ENCODE results near the gene LPIN1. TPM values are rescaled to one million over a fixed set of nuclear protein-coding genes. Genes with fewer than 3 reads are reported as not detected.
"Not testable (repeated sequence)": the region's sequence is repeated elsewhere in the genome, so short reads cannot be mapped to it uniquely, and the experiment has no call there.

The LPIN1 gene
- total and polyA plus RNA-seq, 7 experiments from 2014 or later = 25.5 to 88.1 (median 70.6) TPM

DNA sequence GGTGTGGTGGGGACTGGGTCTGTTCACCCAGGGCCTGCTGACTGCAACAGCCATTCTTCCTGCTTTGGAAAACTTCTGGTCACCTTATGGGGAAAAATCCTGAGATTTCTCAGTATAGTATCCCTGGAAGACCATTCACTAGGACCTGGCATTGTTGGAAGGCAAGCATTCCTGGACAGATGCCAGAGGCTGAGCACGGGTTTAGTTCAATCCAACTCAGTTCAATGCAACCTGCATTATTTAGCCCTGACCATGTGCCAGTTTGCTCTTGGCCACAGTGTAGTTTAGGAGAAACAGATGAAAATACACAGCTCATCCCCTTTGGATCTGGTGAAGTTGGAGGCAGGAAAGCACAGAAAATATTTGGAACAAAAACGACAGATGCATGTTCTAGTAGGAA lies 95.9 kb downstream of the LPIN1 start:
- Histone ChIP-seq H3K36me3 (ENCODE audit: control insufficient read depth in 2 of 3, insufficient read depth in 3 of 3, low read length in 3 of 3) (no peaks in the 10 kb centered on the region), H3K4me1 (ENCODE audit: control insufficient read depth in 2 of 2, insufficient read depth in 2 of 2, low read length in 2 of 2) (no peaks in the 10 kb centered on the region), H3K9me3 (ENCODE audit: control insufficient read depth in 2 of 3, low read length in 3 of 3) (peaks cover 0 to 1% (median 0%) of the 10 kb centered on the region in 3 experiments), H3K27ac (ENCODE audit: low read depth, low read length) (no peak overlapping the region), H3K4me3 (ENCODE audit: low read length) (no peak overlapping the region), H3K27me3 (ENCODE audit: control insufficient read depth in 2 of 2, insufficient read depth in 2 of 2, low read length in 2 of 2) (no peaks in the 10 kb centered on the region)
- Mint-ChIP-seq H3K4me3 (no peak overlapping the region), H3K36me3 (peaks cover 0 to under 1% (median 0%) of the 10 kb centered on the region in 5 donors), H3K9me3 (peaks cover 0 to 2% (median 1%) of the 10 kb centered on the region in 11 donors), H3K4me1 (peaks cover 0 to 2% (median 0%) of the 10 kb centered on the region in 7 donors), H3K27ac (peak overlapping the region in 1 of 9 donors; percentile 82), H3K27me3 (peaks cover 0 to 32% (median 0%) of the 10 kb centered on the region in 5 donors)
- ChIA-PET CTCF (no interaction called here), POLR2A (interaction anchor here (0.9 kb wide), 1 partner anchor 18 kb away, joined by 3 read pairs; no protein-coding TSS in a partner anchor)
- DNase-seq = no peak
- intact Hi-C loops (cut with micrococcal nuclease) = no loop called here
- ATAC-seq = no peak

DNA sequence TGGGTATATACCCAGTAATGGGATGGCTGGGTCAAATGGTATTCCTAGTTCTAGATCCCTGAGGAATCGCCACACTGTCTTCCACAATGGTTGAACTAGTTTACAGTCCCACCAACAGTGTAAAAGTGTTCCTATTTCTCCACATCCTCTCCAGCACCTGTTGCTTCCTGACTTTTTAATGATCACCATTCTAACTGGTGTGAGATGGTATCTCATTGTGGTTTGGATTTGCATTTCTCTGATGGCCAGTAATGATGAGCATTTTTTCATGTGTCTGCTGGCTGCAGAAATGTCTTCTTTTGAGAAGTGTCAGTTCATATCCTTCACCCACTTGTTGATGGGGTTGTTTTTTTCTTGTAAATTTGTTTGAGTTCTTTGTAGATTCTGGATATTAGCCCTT lies 98.4 kb downstream of the LPIN1 start:
- Mint-ChIP-seq H3K9me3 (peaks cover 0 to 14% (median 8%) of the 10 kb centered on the region in 11 donors), H3K36me3 (peaks cover 0 to 11% (median 0%) of the 10 kb centered on the region in 5 donors), H3K27me3 (peaks cover 0 to 18% (median 0%) of the 10 kb centered on the region in 5 donors)
- CTCF ChIA-PET; H3K4me1 ChIP-seq (ENCODE audit: control insufficient read depth in 2 of 2, insufficient read depth in 2 of 2, low read length in 2 of 2); H3K9me3 ChIP-seq (ENCODE audit: control insufficient read depth in 2 of 3, low read length in 3 of 3); H3K27me3 ChIP-seq (ENCODE audit: control insufficient read depth in 2 of 2, insufficient read depth in 2 of 2, low read length in 2 of 2); H3K27ac Mint-ChIP-seq; H3K4me3 ChIP-seq (ENCODE audit: low read length); DNase-seq; H3K4me3 Mint-ChIP-seq; H3K27ac ChIP-seq (ENCODE audit: low read depth, low read length); intact Hi-C loops (cut with micrococcal nuclease); ATAC-seq; H3K36me3 ChIP-seq (ENCODE audit: control insufficient read depth in 2 of 3, insufficient read depth in 3 of 3, low read length in 3 of 3); H3K4me1 Mint-ChIP-seq; POLR2A ChIA-PET: not testable (repeated sequence)

DNA sequence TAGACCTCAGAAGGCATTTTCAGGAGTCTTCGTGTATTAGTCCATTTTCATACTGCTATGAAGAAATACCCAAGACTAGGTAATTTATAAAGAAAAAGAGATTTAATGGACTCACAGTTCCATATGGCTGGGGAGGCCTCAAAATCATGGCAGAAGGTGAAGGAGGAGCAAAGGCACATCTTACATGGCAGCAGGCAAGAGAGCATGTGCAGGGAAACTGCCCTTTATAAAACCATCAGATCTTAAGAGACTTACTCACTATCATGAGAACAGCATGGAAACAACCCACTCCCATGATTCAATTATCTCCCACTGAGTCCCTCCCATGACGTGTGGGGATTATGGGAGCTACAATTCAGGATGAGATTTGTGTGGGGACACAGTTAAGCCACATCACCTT lies 101.5 kb downstream of the LPIN1 start:
- H3K4me1 Mint-ChIP-seq; H3K27ac ChIP-seq (ENCODE audit: low read depth, low read length); H3K4me1 ChIP-seq (ENCODE audit: control insufficient read depth in 2 of 2, insufficient read depth in 2 of 2, low read length in 2 of 2); H3K4me3 Mint-ChIP-seq; ATAC-seq; H3K27me3 ChIP-seq (ENCODE audit: control insufficient read depth in 2 of 2, insufficient read depth in 2 of 2, low read length in 2 of 2); H3K27ac Mint-ChIP-seq; DNase-seq; H3K9me3 ChIP-seq (ENCODE audit: control insufficient read depth in 2 of 3, low read length in 3 of 3); H3K36me3 ChIP-seq (ENCODE audit: control insufficient read depth in 2 of 3, insufficient read depth in 3 of 3, low read length in 3 of 3); intact Hi-C loops (cut with micrococcal nuclease); H3K4me3 ChIP-seq (ENCODE audit: low read length); CTCF ChIA-PET: not testable (repeated sequence)
- Mint-ChIP-seq H3K9me3 (peaks cover 0 to 14% (median 8%) of the 10 kb centered on the region in 11 donors), H3K36me3 (peaks cover 0 to 11% (median 0%) of the 10 kb centered on the region in 5 donors), H3K27me3 (peaks cover 0 to 14% (median 5%) of the 10 kb centered on the region in 5 donors)
- POLR2A ChIA-PET = interaction anchor here (0.6 kb wide), 1 partner anchor 1137 kb away, joined by 3 read pairs; no protein-coding TSS in a partner anchor

DNA sequence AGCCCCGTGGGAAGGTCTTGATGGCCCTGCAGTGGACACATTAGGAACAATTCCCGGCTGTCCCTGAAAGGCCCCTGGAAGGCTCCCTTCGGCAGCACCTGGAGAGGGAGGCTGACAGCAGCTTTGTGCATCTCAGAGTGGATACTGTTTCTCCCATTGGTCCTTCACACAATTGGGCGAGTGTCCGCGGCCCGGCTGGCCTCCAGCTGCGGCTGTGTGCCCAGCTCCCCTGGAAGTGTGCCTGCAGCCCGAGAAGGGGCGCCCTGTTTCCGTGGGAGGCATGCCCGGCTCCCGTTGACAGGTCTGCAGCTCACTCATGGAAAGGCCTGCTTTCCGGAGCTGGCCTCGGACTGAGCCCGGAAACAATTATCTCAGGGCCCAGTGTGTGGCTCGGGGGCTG lies 103.7 kb downstream of the LPIN1 start:
- H3K4me1 ChIP-seq (ENCODE audit: control insufficient read depth in 2 of 2, insufficient read depth in 2 of 2, low read length in 2 of 2) = no peaks in the 10 kb centered on the region
- Mint-ChIP-seq H3K27me3 (peaks cover 0 to 12% (median 5%) of the 10 kb centered on the region in 5 donors), H3K4me3 (no peak overlapping the region), H3K9me3 (peaks cover 0 to 14% (median 8%) of the 10 kb centered on the region in 11 donors), H3K4me1 (peaks cover 0 to 6% (median 0%) of the 10 kb centered on the region in 7 donors), H3K36me3 (peaks cover 0 to 11% (median 0%) of the 10 kb centered on the region in 5 donors), H3K27ac (no peak overlapping the region)
- DNase-seq (no peak), ATAC-seq (no peak)
- no peak overlapping the region for H3K27ac ChIP-seq (ENCODE audit: low read depth, low read length)
- no peaks in the 10 kb centered on the region for H3K36me3 ChIP-seq (ENCODE audit: control insufficient read depth in 2 of 3, insufficient read depth in 3 of 3, low read length in 3 of 3)
- peaks cover 0 to 6% (median 0%) of the 10 kb centered on the region in 3 experiments for H3K9me3 ChIP-seq (ENCODE audit: control insufficient read depth in 2 of 3, low read length in 3 of 3)
- ChIA-PET CTCF (no interaction called here), POLR2A (no interaction called here)
- H3K4me3 ChIP-seq (ENCODE audit: low read length) = no peak overlapping the region
- no peaks in the 10 kb centered on the region for H3K27me3 ChIP-seq (ENCODE audit: control insufficient read depth in 2 of 2, insufficient read depth in 2 of 2, low read length in 2 of 2)
- intact Hi-C loops (cut with micrococcal nuclease) = no loop called here

DNA sequence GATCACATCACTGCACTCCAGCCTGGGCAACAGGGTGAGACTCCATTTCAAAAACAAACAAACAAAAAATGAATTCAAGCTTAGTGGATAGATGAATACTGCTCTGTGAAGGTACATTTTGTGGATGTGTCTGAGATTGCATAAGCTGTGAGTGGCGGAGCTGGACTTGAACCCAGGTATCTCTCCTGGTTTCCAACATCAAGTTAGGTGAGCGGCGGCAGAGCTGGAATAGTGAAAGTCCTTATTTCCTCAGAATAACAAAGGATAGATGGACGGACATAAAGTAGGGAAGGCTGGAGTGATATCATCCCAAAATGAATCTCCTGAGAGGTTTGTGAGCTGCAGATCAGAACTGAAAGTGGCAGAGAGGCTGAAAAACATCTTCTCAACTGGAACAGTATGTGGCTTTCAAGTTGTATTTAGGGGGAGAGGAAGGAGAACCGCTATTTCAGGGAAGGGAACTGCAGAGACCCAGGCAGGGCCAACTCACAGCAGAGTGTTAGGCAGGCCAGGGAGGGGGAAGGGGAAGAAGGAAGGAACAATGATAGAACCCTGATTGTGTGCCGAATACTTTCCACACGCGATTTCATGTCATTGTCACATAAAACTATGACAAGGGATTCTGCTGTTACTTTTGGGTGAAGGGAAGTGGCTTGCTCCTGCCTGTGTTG lies 106.2 kb downstream of the LPIN1 start:
- H3K9me3 Mint-ChIP-seq = peaks cover 0 to 14% (median 6%) of the 10 kb centered on the region in 11 donors
- peaks cover 0 to 13% (median 0%) of the 10 kb centered on the region in 7 donors for H3K4me1 Mint-ChIP-seq
- H3K36me3 Mint-ChIP-seq = peaks cover 0 to 8% (median 6%) of the 10 kb centered on the region in 5 donors
- intact Hi-C loops (cut with micrococcal nuclease) = no loop called here
- Histone ChIP-seq H3K27ac (ENCODE audit: low read depth, low read length) (no peak overlapping the region), H3K27me3 (ENCODE audit: control insufficient read depth in 2 of 2, insufficient read depth in 2 of 2, low read length in 2 of 2) (no peaks in the 10 kb centered on the region), H3K36me3 (ENCODE audit: control insufficient read depth in 2 of 3, insufficient read depth in 3 of 3, low read length in 3 of 3) (no peaks in the 10 kb centered on the region), H3K4me3 (ENCODE audit: low read length) (no peak overlapping the region), H3K4me1 (ENCODE audit: control insufficient read depth in 2 of 2, insufficient read depth in 2 of 2, low read length in 2 of 2) (no peaks in the 10 kb centered on the region), H3K9me3 (ENCODE audit: control insufficient read depth in 2 of 3, low read length in 3 of 3) (peaks cover 0 to under 1% (median 0%) of the 10 kb centered on the region in 3 experiments)
- no peak overlapping the region for H3K4me3 Mint-ChIP-seq
- no peak overlapping the region for H3K27ac Mint-ChIP-seq
- ChIA-PET CTCF (no interaction called here), POLR2A (no interaction called here)
- peaks cover 0 to 19% (median 5%) of the 10 kb centered on the region in 5 donors for H3K27me3 Mint-ChIP-seq
- no peak for DNase-seq
- no peak for ATAC-seq

DNA sequence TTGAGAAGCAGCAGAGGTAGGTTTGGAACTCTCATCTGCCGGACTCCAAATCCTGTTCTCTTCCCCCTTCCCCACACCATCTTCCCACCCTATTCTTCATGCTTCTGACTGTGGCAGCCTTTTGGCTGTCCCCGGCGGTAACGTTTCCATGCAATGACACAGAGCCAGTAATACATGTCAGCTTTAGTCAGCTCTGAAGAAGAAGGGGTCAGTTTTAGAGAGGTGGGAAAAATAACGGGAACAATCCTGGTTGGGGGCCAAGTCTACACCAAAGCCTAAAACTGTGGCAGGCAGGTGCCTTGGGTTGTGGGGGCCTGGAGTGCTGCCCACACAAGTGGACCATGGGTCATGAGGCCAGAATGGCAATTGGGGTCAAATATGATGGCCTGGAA lies 106.8 kb downstream of the LPIN1 start:
- peaks cover 0 to 13% (median 0%) of the 10 kb centered on the region in 7 donors for H3K4me1 Mint-ChIP-seq
- CTCF ChIA-PET = no interaction called here

More for the DNA sequence above, 106.8 kb downstream of the LPIN1 start:
- Histone ChIP-seq H3K27me3 (ENCODE audit: control insufficient read depth in 2 of 2, insufficient read depth in 2 of 2, low read length in 2 of 2) (no peaks in the 10 kb centered on the region), H3K4me3 (ENCODE audit: low read length) (no peak overlapping the region), H3K4me1 (ENCODE audit: control insufficient read depth in 2 of 2, insufficient read depth in 2 of 2, low read length in 2 of 2) (no peaks in the 10 kb centered on the region), H3K27ac (ENCODE audit: low read depth, low read length) (no peak overlapping the region), H3K9me3 (ENCODE audit: control insufficient read depth in 2 of 3, low read length in 3 of 3) (no peaks in the 10 kb centered on the region), H3K36me3 (ENCODE audit: control insufficient read depth in 2 of 3, insufficient read depth in 3 of 3, low read length in 3 of 3) (no peaks in the 10 kb centered on the region)
- Mint-ChIP-seq H3K4me3 (no peak overlapping the region), H3K27me3 (peaks cover 0 to 19% (median 5%) of the 10 kb centered on the region in 5 donors), H3K27ac (no peak overlapping the region), H3K36me3 (peaks cover 0 to 9% (median under 1%) of the 10 kb centered on the region in 5 donors), H3K9me3 (peaks cover 0 to 14% (median 5%) of the 10 kb centered on the region in 11 donors)
- no peak for DNase-seq
- ATAC-seq = no peak
- POLR2A ChIA-PET = no interaction called here
- intact Hi-C loops (cut with micrococcal nuclease) = no loop called here
